HFFc6 (cell line): ENCODE measurements around the gene PRR3. TPM values are rescaled to one million over a fixed set of nuclear protein-coding genes. Genes with fewer than 3 reads are reported as not detected.
"Not testable (repeated sequence)": the region's sequence is repeated elsewhere in the genome, so short reads cannot be mapped to it uniquely, and the experiment has no call there.

Experiments
- DNase-seq: peaks from one replicate; pipeline ENCODE4 v3.0.0-alpha.2; 2018
- H3K27ac Mint-ChIP-seq: 2 replicates; pipeline ENCODE4 v1.8.0; 2020; ENCODE audit warnings: mild to moderate bottlenecking, mixed read lengths
- H3K27me3 Mint-ChIP-seq: 2 replicates; pipeline ENCODE4 v1.8.0; 2021; ENCODE audit warnings: mild to moderate bottlenecking, moderate library complexity, mixed read lengths; ENCODE audit not compliant: insufficient read depth
- H3K36me3 Mint-ChIP-seq: 2 replicates; pipeline ENCODE4 v1.8.0; 2021; ENCODE audit warnings: low read depth, mixed read lengths
- H3K4me1 Mint-ChIP-seq: 2 replicates; pipeline ENCODE4 v1.8.0; 2020; ENCODE audit warnings: low read depth, mixed read lengths
- H3K4me3 Mint-ChIP-seq: 2 replicates; pipeline ENCODE4 v1.8.0; 2020; ENCODE audit warnings: mild to moderate bottlenecking, moderate library complexity, mixed read lengths
- H3K9me3 Mint-ChIP-seq: 2 replicates; pipeline ENCODE4 v1.8.0; 2020; ENCODE audit warnings: mild to moderate bottlenecking, mixed read lengths
- CTCF ChIP-seq: fragments of 200-600 bp; sonication (generic); IDR thresholded peaks from 2 replicates; pipeline ENCODE4 v1.5.0; 2021; ENCODE audit warnings: antibody characterized with exemption, mild to moderate bottlenecking
- total RNA-seq, 6 experiments: library from RNA; stranded (reverse); fragmentation: NEBNext Ultra II Directional; extraction: Animal tissue kit (Norgen Biotek cat#: 25700); gene quantifications; 2 replicates in 1 of 6; 3 replicates in 5 of 6; pipeline ENCODE4 v1.2.3, GENCODE V29; 2021

The PRR3 gene
- total RNA-seq, 6 experiments from 2014 or later: 9.8 to 14.0 (median 12.3) TPM

- peaks cover 13% of the 10 kb centered on the region for H3K36me3 Mint-ChIP-seq
Measured at GRCh38 chr6:30597315-30598144, 40.4 kb downstream of the PRR3 start.

GRCh38 chr6:30598912-30599624 is 42.0 kb downstream of the PRR3 start:
- Mint-ChIP-seq H3K9me3 (no peaks in the 10 kb centered on the region), H3K4me1 (no peaks in the 10 kb centered on the region), H3K27me3 (peaks cover 12% of the 10 kb centered on the region), H3K27ac (no peak overlapping the region; the same call in 1 of the 2 replicates), H3K4me3 (no peak overlapping the region), H3K36me3 (peaks cover 26% of the 10 kb centered on the region)
- TF ChIP-seq CTCF: no peak
- DNase-seq: no peak

More at GRCh38 chr6:30597315-30598144, 40.4 kb downstream of the PRR3 start:
- not testable (repeated sequence) for H3K4me1 Mint-ChIP-seq, H3K9me3 Mint-ChIP-seq
- peak; percentile 85 for DNase-seq
- peak; percentile 88 for TF ChIP-seq CTCF
- Mint-ChIP-seq H3K27ac (peak overlapping the region; percentile 60), H3K27me3 (peaks cover 12% of the 10 kb centered on the region), H3K4me3 (peak overlapping the region; percentile 6; the same call in 1 of the 2 replicates)

- H3K36me3 Mint-ChIP-seq: peaks cover 31% of the 10 kb centered on the region
- H3K9me3 Mint-ChIP-seq: no peaks in the 10 kb centered on the region
- H3K27ac Mint-ChIP-seq: peak overlapping the region; percentile 37; the same call in 1 of the 2 replicates
- H3K27me3 Mint-ChIP-seq: peaks cover 12% of the 10 kb centered on the region
- DNase-seq: no peak
- no peak overlapping the region for H3K4me3 Mint-ChIP-seq
- no peak for TF ChIP-seq CTCF
- H3K4me1 Mint-ChIP-seq: no peaks in the 10 kb centered on the region
Measured at GRCh38 chr6:30599625-30600324, 42.7 kb downstream of the PRR3 start.

GRCh38 chr6:30600451-30600961 is 43.4 kb downstream of the PRR3 start:
- no peaks in the 10 kb centered on the region for H3K9me3 Mint-ChIP-seq
- no peak for DNase-seq
- H3K4me1 Mint-ChIP-seq: no peaks in the 10 kb centered on the region
- no peak overlapping the region; the same call in 1 of the 2 replicates for H3K4me3 Mint-ChIP-seq
- no peak for TF ChIP-seq CTCF
- H3K27me3 Mint-ChIP-seq: peaks cover 12% of the 10 kb centered on the region
- peaks cover 34% of the 10 kb centered on the region for H3K36me3 Mint-ChIP-seq
- peak overlapping the region; percentile 46; the same call in 1 of the 2 replicates for H3K27ac Mint-ChIP-seq

- Mint-ChIP-seq H3K27ac (no peak overlapping the region), H3K27me3 (peaks cover 9% of the 10 kb centered on the region), H3K4me3 (no peak overlapping the region), H3K4me1 (no peaks in the 10 kb centered on the region), H3K9me3 (no peaks in the 10 kb centered on the region), H3K36me3 (peaks cover 39% of the 10 kb centered on the region)
- no peak for DNase-seq
- no peak for TF ChIP-seq CTCF
Measured at GRCh38 chr6:30601436-30601814, 44.3 kb downstream of the PRR3 start.
